Upper lobe of left lung (tissue), 4 donors: ENCODE measurements around the gene LRRC46.

ENCODE experiments used
- CTCF ChIP-seq, 6 experiments: fragments of 450-650 bp in 4 of 6; fragments of 200-600 bp in 2 of 6; sonication (generic) in 2 of 6; IDR thresholded peaks; one replicate each; pipeline ENCODE4 v1.5.1; 2016 to 2019; ENCODE audit warnings: antibody characterized with exemption in 6 of 6
- EP300 ChIP-seq, 4 donors: sonication (generic); formaldehyde crosslinking; IDR thresholded peaks; one replicate each; pipeline ENCODE4 v1.5.1; 2017; ENCODE audit warnings: antibody characterized with exemption in 4 of 4, control low read depth in 2 of 4
- POLR2A ChIP-seq, 4 donors: fragments of 450-650 bp; IDR thresholded peaks; one replicate each; pipeline ENCODE4 v1.5.1; 2016 to 2017; ENCODE audit warnings: antibody characterized with exemption in 4 of 4, mild to moderate bottlenecking in 2 of 4
- POLR2AphosphoS5 ChIP-seq, 2 donors: sonication (generic); formaldehyde crosslinking; IDR thresholded peaks; one replicate each; pipeline ENCODE4 v1.5.1; 2017; ENCODE audit warnings: antibody characterized with exemption in 2 of 2

- TF ChIP-seq CTCF (IDR thresholded peaks at IDR 0.05) (no peak), EP300 (IDR thresholded peaks at IDR 0.05) (no peak), POLR2AphosphoS5 (IDR thresholded peaks at IDR 0.05) (no peak), POLR2A (IDR thresholded peaks at IDR 0.05) (no peak)
Measured at GRCh38 chr17:47816947-47817346, 14.5 kb upstream of the LRRC46 start.
